Activated T-helper 2 cell treated with anti-CD3 and anti-CD28 coated beads, Interferon-gamma antibody, Interleukin-2, Interleukin-4, amounts not matched to agents 10 μg/mL and 5 μg/mL and 100 μg/mL, durations not matched to agents 14 hours and 24 hours and 36 hours (primary cell): ENCODE data around the gene TMEM127. TPM values are rescaled to one million over a fixed set of nuclear protein-coding genes. Genes with fewer than 3 reads are reported as not detected.

Source experiments
- DNase-seq: peaks from one replicate; pipeline ENCODE4 v3.0.0; 2021; ENCODE audit warnings: low spot score
- H3K27ac Mint-ChIP-seq: one replicate; pipeline ENCODE4 v1.8.0; 2021; ENCODE audit warnings: mixed read lengths
- H3K27me3 Mint-ChIP-seq: one replicate; pipeline ENCODE4 v1.8.0; 2021; ENCODE audit warnings: low read depth, mixed read lengths
- H3K36me3 Mint-ChIP-seq: one replicate; pipeline ENCODE4 v1.8.0; 2021; ENCODE audit warnings: low read depth, mixed read lengths
- H3K4me1 Mint-ChIP-seq: one replicate; pipeline ENCODE4 v1.8.0; 2021; ENCODE audit warnings: low read depth, mixed read lengths
- H3K4me3 Mint-ChIP-seq: one replicate; pipeline ENCODE4 v1.8.0; 2021; ENCODE audit warnings: low read depth, mild to moderate bottlenecking, moderate library complexity, mixed read lengths
- H3K9me3 Mint-ChIP-seq: one replicate; pipeline ENCODE4 v1.8.0; 2021; ENCODE audit warnings: mixed read lengths
- intact Hi-C: fragments of 100-400 bp; cut with micrococcal nuclease; formaldehyde crosslinking; loops from one replicate; pipeline ENCODE4 v1.15.1; 2023
- total RNA-seq: library from RNA; stranded (reverse); gene quantifications from 2 replicates; pipeline ENCODE4 v1.2.3, GENCODE V29; 2022

The TMEM127 gene
- total RNA-seq, 1 donor from 2014 or later: 30.4 TPM

DNA sequence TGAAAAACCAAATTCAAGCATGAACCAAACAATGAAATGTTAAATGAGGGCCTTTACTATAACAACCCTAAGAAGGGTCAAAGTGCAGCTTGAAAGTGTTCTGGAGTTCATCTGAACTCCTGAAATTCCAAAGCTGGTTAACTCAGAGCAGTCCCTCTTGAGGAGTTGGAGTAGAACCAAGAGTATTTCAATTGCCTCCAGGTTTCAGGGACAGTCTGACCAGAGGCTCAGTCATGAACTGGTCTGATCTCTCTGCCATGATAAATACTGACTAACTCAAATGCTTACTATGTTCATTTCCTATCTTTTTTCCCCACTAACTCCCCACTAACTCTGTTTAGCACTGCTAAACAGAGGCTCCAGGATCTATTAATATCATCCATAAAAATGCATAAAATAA is 59.9 kb downstream of the TMEM127 start:
- no peak for DNase-seq
- Mint-ChIP-seq H3K4me3 (peak overlapping the region; percentile 81), H3K9me3 (no peaks in the 10 kb centered on the region), H3K4me1 (peaks cover 59% of the 10 kb centered on the region), H3K36me3 (peaks cover 43% of the 10 kb centered on the region), H3K27me3 (no peaks in the 10 kb centered on the region), H3K27ac (peak overlapping the region; percentile 51)
- intact Hi-C loops: loop anchor here (10.0 kb wide), 1 partner anchor 119 kb away; the partner anchor contains the start of gene ITPRIPL1

DNA sequence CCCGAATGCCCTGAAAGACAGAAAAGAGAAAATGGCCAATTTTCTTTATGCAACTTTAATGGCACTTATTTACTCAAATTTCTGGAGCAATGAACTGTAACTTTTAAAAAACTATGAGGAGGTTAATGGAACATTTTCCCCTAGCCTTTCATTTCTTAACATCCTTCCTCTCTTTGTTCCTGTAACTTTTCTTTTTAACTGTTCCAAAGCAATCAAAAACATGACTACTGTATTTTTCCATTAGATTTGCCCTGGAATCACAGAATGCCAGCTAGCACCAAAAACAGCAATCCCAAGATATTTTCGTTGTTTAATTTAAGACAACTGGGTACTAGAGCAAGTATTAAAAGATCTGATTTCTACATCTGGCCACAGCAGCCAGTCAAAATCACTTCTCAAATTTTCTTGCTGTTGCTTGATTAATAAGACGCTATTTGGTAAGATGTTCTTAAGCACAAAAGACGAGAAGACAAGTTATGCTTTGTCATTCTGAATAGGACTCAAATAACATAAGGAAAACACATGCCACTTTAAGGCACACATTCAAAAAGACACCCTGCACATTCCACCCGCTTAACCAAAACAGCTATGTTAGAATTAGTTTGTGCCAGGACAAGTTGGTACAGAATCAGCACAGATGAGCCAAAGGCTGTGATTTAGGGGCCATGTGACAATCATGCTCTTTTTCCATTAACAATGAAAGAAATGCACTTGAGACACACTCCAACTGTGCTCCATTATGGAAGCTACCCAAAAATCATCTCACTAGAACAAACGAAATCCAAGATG is 60.8 kb downstream of the TMEM127 start:
- H3K9me3 Mint-ChIP-seq: no peaks in the 10 kb centered on the region
- peaks cover 49% of the 10 kb centered on the region for H3K36me3 Mint-ChIP-seq
- peak overlapping the region; percentile 49 for H3K27ac Mint-ChIP-seq
- H3K4me1 Mint-ChIP-seq: peaks cover 59% of the 10 kb centered on the region
- H3K4me3 Mint-ChIP-seq: peak overlapping the region; percentile 81
- H3K27me3 Mint-ChIP-seq: no peaks in the 10 kb centered on the region
- no peak for DNase-seq
- intact Hi-C loops: loop anchor here (10.0 kb wide), 1 partner anchor 120 kb away; the partner anchor contains the start of gene ITPRIPL1

DNA sequence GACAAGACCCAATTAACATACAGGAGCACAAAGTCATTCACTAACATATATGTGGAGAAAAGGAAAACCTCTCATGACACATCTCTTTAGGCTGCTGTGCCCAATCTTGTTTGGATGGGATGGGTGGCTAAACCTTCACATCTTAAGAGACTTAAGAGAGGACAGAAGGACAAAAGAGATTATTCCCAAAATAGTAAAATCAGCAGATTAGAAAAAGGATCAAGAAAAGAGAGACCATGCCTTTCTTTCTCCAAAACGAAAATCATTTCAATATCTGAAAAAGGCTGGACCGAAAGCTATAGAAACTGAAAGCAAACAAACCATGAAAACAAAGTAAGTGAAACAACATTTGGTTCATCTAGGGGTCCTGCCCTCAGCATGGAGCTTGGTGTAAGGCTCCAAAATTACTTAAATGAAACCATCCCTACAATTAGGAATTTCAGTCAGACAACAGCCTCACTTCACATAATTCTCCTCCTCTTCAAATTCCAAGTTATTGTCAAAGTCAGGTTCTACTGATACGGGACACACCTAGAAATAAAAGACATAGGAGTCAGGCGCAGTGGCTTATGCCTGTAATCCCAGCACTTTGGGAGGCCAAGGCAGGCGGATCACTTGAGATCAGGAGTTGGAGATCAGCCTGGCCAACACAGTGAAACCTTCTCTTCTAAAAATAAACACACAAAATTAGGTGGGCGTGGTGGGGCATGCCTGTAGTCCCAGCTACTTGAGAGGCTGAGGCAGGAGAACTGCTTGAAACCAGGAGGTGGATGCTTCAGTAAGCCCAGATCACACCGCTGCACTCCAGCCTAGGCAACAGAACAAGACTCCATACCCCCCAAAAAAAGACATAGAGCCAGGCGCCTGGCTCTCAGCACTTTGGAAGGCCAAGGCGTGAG is 62.4 kb downstream of the TMEM127 start:
- Mint-ChIP-seq H3K4me3 (peak overlapping the region; percentile 64), H3K27me3 (no peaks in the 10 kb centered on the region), H3K9me3 (no peaks in the 10 kb centered on the region), H3K4me1 (peaks cover 66% of the 10 kb centered on the region), H3K27ac (peak overlapping the region; percentile 30), H3K36me3 (peaks cover 58% of the 10 kb centered on the region)
- intact Hi-C loops: loop anchor here (10.0 kb wide), 1 partner anchor 121 kb away; the partner anchor contains the start of gene ITPRIPL1
- no peak for DNase-seq

DNA sequence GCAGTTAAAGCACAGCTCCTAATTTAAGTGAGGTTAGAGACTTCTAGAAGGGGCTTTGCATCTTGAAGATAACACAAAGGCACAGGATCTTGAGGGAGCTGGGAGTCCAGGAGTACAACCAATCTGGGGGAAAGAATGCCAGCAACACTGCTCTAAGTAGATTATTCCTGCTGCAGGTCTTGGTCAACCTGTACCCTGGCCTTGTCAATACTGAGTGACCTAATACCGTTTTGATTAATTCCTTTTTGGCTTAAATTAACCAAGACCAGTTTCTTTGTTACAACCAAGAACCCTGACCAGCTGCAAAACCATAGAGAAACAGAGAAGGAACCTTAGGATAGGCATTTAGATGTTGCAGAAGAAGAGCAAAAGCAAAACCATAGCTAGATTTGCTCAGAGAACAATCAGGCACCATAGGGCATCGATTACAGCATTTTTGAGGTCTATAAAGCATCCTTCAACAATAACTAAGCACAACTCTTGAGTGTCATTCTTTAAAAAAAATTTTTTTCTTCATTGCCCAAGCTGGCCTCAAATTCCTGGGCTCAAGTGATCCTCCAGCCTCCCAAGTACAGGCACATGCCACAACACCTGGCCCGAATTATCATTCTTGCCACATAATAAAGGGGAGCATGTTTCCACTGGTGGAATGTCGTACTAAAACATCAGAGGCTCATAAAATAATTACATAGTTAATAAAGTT is 63.5 kb downstream of the TMEM127 start:
- no peaks in the 10 kb centered on the region for H3K27me3 Mint-ChIP-seq
- DNase-seq: no peak
- no peak overlapping the region for H3K27ac Mint-ChIP-seq
- H3K4me3 Mint-ChIP-seq: no peak overlapping the region
- no peaks in the 10 kb centered on the region for H3K9me3 Mint-ChIP-seq
- intact Hi-C loops: loop anchor here (10.0 kb wide), 1 partner anchor 122 kb away; the partner anchor contains the start of gene ITPRIPL1
- peaks cover 54% of the 10 kb centered on the region for H3K36me3 Mint-ChIP-seq
- peaks cover 67% of the 10 kb centered on the region for H3K4me1 Mint-ChIP-seq

DNA sequence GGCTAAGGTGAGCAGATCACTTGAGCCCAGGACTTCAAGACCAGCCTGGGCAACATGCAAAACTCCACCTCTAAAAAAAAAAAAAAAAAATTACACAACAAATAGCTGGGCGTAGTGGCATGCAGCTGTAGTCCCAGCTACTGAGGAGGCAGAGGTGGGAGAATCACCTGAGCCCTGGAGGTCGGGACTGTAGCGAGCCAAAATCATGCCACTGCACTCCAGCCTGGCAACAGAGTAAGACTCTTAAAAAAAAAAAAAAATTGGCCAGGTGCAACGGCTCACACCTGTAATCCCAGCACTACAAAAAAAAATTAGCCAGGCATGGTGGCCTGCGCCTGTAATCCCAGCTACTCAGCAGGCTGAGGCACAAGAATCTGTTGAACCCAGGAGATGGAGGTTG is 64.5 kb downstream of the TMEM127 start:
- H3K27me3 Mint-ChIP-seq: no peaks in the 10 kb centered on the region
- peaks cover 47% of the 10 kb centered on the region for H3K36me3 Mint-ChIP-seq
- no peak for DNase-seq
- H3K27ac Mint-ChIP-seq: no peak overlapping the region
- H3K4me1 Mint-ChIP-seq: peaks cover 62% of the 10 kb centered on the region
- no peaks in the 10 kb centered on the region for H3K9me3 Mint-ChIP-seq
- no peak overlapping the region for H3K4me3 Mint-ChIP-seq
- intact Hi-C loops: loop anchor here (10.0 kb wide), 1 partner anchor 123 kb away; the partner anchor contains the start of gene ITPRIPL1

DNA sequence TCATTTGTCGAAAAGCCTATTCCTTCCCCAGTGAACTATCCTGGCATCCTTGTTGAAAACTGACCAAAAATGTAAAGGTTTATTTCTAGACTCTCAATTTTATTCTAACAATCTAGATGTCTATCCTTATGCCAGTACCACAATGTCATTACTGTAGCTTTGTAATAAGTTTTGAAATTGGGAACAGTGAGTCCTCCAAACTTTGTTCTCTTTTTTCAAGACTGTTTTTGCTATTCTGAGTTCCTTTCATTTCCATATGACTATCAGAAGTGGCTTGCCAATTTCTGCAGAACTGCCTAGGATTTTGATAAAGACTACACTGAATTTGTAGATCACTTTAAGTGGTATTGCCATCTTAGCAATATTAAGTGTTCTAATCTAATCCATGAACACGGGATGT is 66.9 kb downstream of the TMEM127 start:
- Mint-ChIP-seq H3K4me3 (no peak overlapping the region), H3K9me3 (no peaks in the 10 kb centered on the region), H3K4me1 (peaks cover 50% of the 10 kb centered on the region), H3K27ac (no peak overlapping the region), H3K27me3 (no peaks in the 10 kb centered on the region), H3K36me3 (peaks cover 48% of the 10 kb centered on the region)
- DNase-seq: no peak
- intact Hi-C loops: no loop called here

Other genes with a start within 250 kb of the TMEM127 start
- 18.0 and 19.1 TPM in 2 replicates for gene GPAT2, start 231.1 kb downstream of the TMEM127 start, total RNA-seq
- gene ADRA2B, start 149.4 kb downstream of the TMEM127 start, total RNA-seq: 0.09 and 0.21 TPM in 2 replicates
- gene ASTL, start 127.5 kb downstream of the TMEM127 start, total RNA-seq: 1.3 and 1.5 TPM in 2 replicates
- gene DUSP2, start 120.6 kb downstream of the TMEM127 start, total RNA-seq: 238 and 260 TPM in 2 replicates
- 201 and 206 TPM in 2 replicates for gene STARD7, start 57.2 kb downstream of the TMEM127 start, total RNA-seq
- gene CIAO1, start 228 bp upstream of the TMEM127 start, total RNA-seq: 93.9 and 94.7 TPM in 2 replicates
- gene SNRNP200, start 39.5 kb upstream of the TMEM127 start, total RNA-seq: 191 TPM in 2 replicates
- gene ITPRIPL1, start 59.3 kb upstream of the TMEM127 start, total RNA-seq: 44.8 and 45.0 TPM in 2 replicates
- 62.1 and 63.3 TPM in 2 replicates for gene NCAPH, start 69.8 kb upstream of the TMEM127 start, total RNA-seq
- gene NEURL3, start 239.4 kb upstream of the TMEM127 start, total RNA-seq: 0.16 and 0.52 TPM in 2 replicates